IPS-15b (cell line): ENCODE measurements around the gene SLC6A9.

ENCODE experiments used
- H3K27me3 ChIP-seq: one replicate; pipeline ENCODE4 v1.6.1; 2013; ENCODE audit warnings: low read length; ENCODE audit not compliant: control insufficient read depth, insufficient read depth
- H3K36me3 ChIP-seq: one replicate; pipeline ENCODE4 v1.6.1; 2013; ENCODE audit warnings: low read length; ENCODE audit not compliant: control insufficient read depth, insufficient read depth
- H3K4me1 ChIP-seq: one replicate; pipeline ENCODE4 v1.6.1; 2013; ENCODE audit warnings: mild to moderate bottlenecking, low read length; ENCODE audit not compliant: control insufficient read depth, insufficient read depth
- H3K4me3 ChIP-seq: one replicate; pipeline ENCODE4 v1.5.1; 2013; ENCODE audit warnings: low read depth, low read length
- H3K9ac ChIP-seq: one replicate; pipeline ENCODE4 v1.6.1; 2013; ENCODE audit warnings: low read depth, mild to moderate bottlenecking, low read length
- H3K9me3 ChIP-seq: one replicate; pipeline ENCODE4 v1.6.1; 2013; ENCODE audit warnings: mild to moderate bottlenecking, low read length; ENCODE audit not compliant: control insufficient read depth, insufficient read depth

The SLC6A9 gene

DNA sequence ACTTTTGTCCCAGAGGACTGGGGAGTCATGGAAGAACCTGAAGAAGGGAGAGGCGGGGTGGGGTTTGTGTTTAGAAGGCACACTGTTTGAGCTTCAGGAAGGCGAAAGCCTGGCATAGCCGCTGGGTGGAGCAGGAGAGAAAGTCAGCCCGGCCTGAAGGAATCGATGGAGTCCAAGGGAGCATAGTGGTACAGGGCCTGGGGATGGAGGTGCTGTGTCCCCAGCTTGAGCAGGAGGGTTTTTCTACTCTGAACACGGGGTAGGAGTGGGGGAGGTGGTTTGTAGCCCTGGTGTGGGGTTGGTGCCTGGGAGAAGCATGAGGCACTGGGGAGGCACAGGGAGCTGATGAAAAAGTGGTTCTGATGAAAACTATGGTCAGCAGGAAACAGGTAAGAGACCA, 44.5 kb downstream of the SLC6A9 start:
- Histone ChIP-seq H3K4me1 (no peaks in the 10 kb centered on the region), H3K9ac (no peak overlapping the region), H3K27me3 (no peaks in the 10 kb centered on the region), H3K9me3 (no peaks in the 10 kb centered on the region), H3K36me3 (peaks cover 12% of the 10 kb centered on the region), H3K4me3 (no peak overlapping the region)

DNA sequence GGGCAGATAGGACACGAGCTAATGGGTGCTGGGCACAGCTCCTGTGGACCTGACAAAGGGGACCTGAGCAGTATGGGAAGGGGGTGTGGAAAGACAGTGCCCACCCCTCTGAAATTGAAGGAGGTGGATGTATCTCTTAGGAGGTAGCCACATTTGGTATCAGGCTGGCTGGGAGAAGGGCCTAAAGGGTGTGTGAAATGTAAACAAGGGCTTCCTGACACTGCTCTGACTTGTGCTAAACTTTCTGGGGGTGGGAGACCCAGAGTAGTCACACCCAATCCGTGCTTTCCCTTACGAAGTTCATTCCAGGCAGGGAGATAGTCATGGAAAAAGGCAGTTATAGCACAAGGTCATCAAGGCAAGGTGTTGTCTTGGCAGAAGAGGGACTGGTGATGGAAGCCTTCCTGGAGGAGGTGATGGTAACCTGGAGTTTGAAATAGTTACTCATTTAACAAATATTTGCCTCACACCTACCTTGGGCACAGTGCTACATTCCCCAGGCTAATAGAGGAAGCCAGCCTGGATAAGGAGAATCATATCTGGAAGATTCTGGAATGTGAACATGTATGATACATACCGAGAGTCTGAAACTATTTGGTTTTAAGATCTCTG, 45.2 kb downstream of the SLC6A9 start:
- H3K4me3 ChIP-seq = no peak overlapping the region
- H3K4me1 ChIP-seq = no peaks in the 10 kb centered on the region
- H3K36me3 ChIP-seq = peaks cover 19% of the 10 kb centered on the region
- no peaks in the 10 kb centered on the region for H3K9me3 ChIP-seq
- H3K9ac ChIP-seq = no peak overlapping the region
- H3K27me3 ChIP-seq = no peaks in the 10 kb centered on the region

DNA sequence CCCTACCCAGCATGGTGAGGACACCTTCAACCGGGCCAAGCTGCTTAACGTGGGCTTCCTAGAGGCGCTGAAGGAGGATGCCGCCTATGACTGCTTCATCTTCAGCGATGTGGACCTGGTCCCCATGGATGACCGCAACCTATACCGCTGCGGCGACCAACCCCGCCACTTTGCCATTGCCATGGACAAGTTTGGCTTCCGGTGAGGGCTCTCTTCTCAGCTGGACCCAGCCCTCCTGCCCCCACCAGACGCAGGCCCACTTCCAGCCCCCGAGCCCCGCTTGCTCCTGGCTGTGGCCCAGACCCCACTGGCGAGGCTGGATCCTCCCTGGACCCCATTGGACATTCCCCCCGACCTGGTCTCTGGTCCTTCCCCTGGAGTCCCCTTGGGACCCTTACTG, 46.4 kb downstream of the SLC6A9 start:
- Histone ChIP-seq H3K9me3 (no peaks in the 10 kb centered on the region), H3K4me3 (no peak overlapping the region), H3K4me1 (peaks cover 8% of the 10 kb centered on the region), H3K9ac (no peak overlapping the region), H3K27me3 (no peaks in the 10 kb centered on the region), H3K36me3 (peaks cover 19% of the 10 kb centered on the region)

DNA sequence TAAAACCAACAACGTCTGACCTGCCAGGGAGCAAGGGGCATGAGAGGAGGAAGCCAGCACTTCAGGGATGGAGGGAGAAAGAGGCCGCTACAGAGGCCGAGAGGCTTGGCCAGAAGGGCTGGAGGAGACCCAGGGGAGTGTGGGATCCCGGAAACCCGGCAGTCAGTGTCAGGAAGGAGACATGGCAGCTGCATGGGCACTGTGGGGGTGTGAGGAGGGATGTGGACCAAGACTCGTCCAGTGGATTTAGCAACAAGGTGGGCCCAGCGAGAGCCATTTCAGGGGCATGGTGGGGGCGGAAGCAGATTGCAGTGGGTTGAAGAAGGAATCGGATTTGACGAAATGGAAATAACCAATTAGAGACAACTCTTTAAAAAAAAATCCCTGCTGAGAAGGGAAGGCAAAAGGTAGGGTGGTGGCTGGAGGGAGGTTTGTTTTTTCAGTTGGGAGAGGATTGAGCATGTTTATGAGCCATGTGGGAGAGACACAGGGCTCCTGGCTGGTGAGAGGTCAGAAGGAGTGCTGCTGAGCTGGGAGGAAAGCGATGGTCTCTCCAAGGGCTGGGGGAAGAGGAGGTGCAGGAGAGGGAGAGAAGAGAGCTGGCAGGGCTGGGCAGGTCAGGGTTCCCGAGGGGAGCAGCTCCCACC, 47.9 kb downstream of the SLC6A9 start:
- Histone ChIP-seq H3K9ac (no peak overlapping the region), H3K9me3 (no peaks in the 10 kb centered on the region), H3K4me3 (no peak overlapping the region), H3K27me3 (no peaks in the 10 kb centered on the region), H3K4me1 (peaks cover 8% of the 10 kb centered on the region), H3K36me3 (peaks cover 19% of the 10 kb centered on the region)

DNA sequence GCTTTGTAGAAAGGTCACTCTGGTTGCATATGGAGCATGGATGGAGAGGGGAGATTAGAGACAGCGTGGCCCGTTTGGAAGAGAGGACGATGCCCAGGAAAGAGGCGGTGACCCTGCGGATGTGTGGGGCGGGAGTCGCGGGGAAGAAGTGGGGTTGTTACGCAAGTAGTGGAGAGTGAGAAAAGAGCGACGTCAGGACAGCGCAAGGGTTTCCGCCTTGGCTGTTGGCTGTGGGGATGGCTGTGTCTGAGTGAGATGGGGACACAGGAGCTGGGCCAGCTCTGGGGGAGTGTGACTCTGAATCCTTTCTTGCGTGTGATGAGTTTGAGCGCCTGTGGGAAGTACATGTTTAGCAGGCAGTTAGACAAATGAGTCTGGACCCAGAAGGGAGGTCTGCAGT, 48.5 kb downstream of the SLC6A9 start:
- Histone ChIP-seq H3K4me3 (no peak overlapping the region), H3K36me3 (peaks cover 19% of the 10 kb centered on the region), H3K27me3 (no peaks in the 10 kb centered on the region), H3K4me1 (peaks cover 8% of the 10 kb centered on the region), H3K9ac (no peak overlapping the region), H3K9me3 (no peaks in the 10 kb centered on the region)

DNA sequence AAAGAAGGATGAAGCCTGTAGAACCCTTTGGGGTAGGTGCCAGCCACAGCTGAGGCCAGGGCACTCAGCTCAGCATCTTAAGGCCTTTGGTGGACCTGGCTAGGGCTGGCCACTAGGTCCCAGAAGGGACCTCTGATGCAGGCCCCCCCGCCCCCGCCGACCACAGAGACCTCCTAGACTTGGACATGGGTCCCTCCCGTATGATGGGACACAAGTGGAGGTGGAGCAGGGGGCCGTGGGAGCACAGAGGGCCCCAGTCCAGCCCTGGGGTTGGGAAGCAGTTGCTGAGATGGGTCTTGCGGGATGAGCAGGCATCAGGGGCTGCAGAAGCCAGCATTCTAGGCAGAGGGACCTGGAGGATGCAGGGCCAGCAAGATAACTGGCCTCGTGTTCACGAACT, 49.0 kb downstream of the SLC6A9 start:
- Histone ChIP-seq H3K36me3 (peaks cover 22% of the 10 kb centered on the region), H3K27me3 (no peaks in the 10 kb centered on the region), H3K4me1 (peaks cover 8% of the 10 kb centered on the region), H3K9me3 (no peaks in the 10 kb centered on the region), H3K4me3 (no peak overlapping the region), H3K9ac (no peak overlapping the region)

DNA sequence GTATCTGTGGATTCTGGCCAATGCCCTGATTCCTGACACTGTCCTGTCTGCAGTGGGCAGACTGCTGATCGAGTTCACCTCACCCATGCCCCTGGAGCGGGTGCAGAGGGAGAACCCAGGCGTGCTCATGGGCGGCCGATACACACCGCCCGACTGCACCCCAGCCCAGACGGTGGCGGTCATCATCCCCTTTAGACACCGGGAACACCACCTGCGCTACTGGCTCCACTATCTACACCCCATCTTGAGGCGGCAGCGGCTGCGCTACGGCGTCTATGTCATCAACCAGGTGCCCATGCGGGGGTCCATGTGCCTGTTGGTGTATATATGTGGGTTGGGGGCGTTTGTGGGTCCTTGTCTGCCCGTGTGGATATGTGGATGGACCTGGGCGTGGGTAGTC, 49.6 kb downstream of the SLC6A9 start:
- H3K4me3 ChIP-seq = no peak overlapping the region
- H3K4me1 ChIP-seq = peaks cover 8% of the 10 kb centered on the region
- no peak overlapping the region for H3K9ac ChIP-seq
- H3K36me3 ChIP-seq = peaks cover 27% of the 10 kb centered on the region
- H3K27me3 ChIP-seq = no peaks in the 10 kb centered on the region
- no peaks in the 10 kb centered on the region for H3K9me3 ChIP-seq

DNA sequence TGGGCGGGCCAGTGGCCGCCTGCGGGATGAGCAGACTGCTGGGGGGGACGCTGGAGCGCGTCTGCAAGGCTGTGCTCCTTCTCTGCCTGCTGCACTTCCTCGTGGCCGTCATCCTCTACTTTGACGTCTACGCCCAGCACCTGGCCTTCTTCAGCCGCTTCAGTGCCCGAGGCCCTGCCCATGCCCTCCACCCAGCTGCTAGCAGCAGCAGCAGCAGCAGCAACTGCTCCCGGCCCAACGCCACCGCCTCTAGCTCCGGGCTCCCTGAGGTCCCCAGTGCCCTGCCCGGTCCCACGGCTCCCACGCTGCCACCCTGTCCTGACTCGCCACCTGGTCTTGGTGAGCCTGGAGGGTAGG, 50.1 kb downstream of the SLC6A9 start:
- H3K27me3 ChIP-seq = no peaks in the 10 kb centered on the region
- no peak overlapping the region for H3K9ac ChIP-seq
- H3K36me3 ChIP-seq = peaks cover 32% of the 10 kb centered on the region
- no peaks in the 10 kb centered on the region for H3K9me3 ChIP-seq
- H3K4me1 ChIP-seq = peaks cover 8% of the 10 kb centered on the region
- H3K4me3 ChIP-seq = no peak overlapping the region

DNA sequence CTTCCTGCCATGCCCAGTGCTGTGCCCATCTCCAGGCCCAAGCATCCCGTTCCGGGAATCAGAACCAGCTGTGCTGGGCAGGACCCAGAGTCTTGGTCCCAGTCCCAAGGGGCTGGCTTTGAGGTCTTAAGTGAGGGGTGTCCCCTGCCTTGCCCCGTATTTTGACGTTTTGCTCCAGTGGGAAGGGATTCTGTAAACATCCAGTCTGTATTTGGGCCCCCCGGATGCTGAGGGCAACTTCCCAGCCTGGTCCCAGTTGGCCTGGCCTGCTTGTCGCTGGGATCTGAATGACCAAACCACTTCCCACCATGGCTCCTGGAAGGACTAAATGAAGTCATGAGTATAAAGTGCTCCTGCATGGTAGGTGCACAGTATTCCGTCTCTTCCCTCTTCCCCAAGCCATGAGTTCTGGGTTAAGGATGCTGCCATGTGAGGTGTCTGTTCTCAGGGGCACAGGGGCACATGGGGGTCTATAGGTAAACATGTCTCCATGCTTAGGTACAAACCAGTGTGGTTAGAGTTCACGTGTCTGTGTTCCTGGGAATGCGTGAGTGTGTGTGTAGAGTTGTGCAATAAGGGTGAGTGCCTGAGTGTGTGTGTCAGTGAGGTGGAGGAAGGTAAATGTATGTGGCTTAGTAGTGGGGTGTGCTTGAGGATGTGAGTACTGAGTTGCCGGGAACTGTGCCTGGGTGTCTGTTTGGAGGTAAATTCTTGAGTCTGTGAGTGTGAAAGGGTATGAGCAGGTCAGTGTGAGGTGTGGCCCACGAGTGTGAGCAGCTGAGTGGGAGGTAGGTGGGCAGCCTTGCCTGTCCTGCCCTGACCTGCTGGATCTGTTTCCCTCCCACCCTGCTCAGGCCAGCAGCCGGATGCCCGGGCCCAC, 50.8 kb downstream of the SLC6A9 start:
- Histone ChIP-seq H3K4me1 (peaks cover 8% of the 10 kb centered on the region), H3K27me3 (no peaks in the 10 kb centered on the region), H3K36me3 (peaks cover 31% of the 10 kb centered on the region), H3K9ac (peak overlapping the region; percentile 77), H3K4me3 (peak overlapping the region; percentile 55), H3K9me3 (no peaks in the 10 kb centered on the region)

DNA sequence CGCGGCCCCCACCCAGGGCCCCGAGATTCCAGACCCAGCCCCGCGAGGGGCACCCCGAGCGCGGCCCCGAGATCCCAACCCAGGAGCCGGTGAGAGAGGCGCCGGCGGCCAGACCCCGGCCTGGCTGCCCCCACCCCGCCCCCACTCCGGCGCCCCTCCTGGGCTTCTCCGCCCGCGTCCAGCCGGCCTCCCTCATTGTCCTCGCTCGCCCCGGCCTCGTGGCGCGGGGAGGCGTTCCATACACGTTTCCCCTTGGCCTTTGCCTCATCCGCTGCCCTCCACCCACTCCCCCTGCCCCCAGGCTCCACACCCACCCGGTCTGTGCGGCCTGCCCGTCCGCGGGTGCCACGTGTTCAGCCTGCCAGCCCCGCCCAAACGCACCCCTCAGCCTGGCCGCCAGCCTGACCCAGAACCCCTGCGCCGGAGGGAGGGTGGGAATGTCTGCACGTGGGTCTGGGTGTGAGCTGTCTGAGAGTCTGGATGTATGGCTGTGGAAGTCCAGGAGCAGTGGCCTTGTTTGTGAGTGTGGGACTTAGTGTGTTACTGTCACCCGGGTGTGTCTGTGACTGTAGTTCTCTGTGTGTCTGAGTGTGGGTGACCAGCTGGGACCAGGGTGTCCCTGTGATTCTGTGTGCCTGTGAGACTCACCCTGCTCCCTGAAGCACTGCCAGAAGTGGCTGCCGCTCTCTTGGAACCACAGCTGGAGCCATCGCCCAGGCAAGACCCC, 51.6 kb downstream of the SLC6A9 start:
- H3K4me1 ChIP-seq = peaks cover 8% of the 10 kb centered on the region
- peak overlapping the region; percentile 77 for H3K9ac ChIP-seq
- peaks cover 28% of the 10 kb centered on the region for H3K36me3 ChIP-seq

DNA sequence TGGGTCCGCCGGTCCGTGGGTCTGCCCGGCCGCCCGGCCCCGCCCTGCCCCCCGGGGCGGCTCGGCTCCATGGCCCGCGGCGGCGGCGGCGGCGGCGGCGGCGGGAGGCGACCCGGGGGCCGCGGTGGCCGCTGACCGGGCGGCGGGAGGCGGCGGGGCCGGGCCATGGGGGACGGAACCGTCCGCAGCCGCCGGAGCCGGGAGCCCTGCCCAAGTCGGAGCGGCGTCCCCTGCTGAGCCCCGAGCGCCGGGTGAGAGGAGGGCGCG, 52.1 kb downstream of the SLC6A9 start:
- Histone ChIP-seq H3K9me3 (no peaks in the 10 kb centered on the region), H3K4me3 (peak overlapping the region; percentile 55), H3K27me3 (no peaks in the 10 kb centered on the region), H3K36me3 (peaks cover 26% of the 10 kb centered on the region), H3K9ac (no peak overlapping the region), H3K4me1 (peaks cover 8% of the 10 kb centered on the region)

More for the DNA sequence above, 51.6 kb downstream of the SLC6A9 start:
- H3K4me3 ChIP-seq = peak overlapping the region; percentile 55
- H3K27me3 ChIP-seq = no peaks in the 10 kb centered on the region
- H3K9me3 ChIP-seq = no peaks in the 10 kb centered on the region
